GM19468 (cell line): ENCODE results near the gene TFPT.
"Not testable (repeated sequence)": the region's sequence is repeated elsewhere in the genome, so short reads cannot be mapped to it uniquely, and the experiment has no call there.

Experiments used
- ATAC-seq: cut with Tn5 transposase; IDR thresholded peaks from one replicate; pipeline ENCODE4 v1.9.1; 2021; ENCODE audit warnings: mild to moderate bottlenecking, moderate library complexity, moderate number of reproducible peaks; ENCODE audit not compliant: unreplicated experiment; ENCODE audit errors: extremely low read depth

Gene TFPT

GRCh38 chr19:54125713-54126112 lies 10.3 kb upstream of the TFPT start:
- no peak for ATAC-seq

DNA sequence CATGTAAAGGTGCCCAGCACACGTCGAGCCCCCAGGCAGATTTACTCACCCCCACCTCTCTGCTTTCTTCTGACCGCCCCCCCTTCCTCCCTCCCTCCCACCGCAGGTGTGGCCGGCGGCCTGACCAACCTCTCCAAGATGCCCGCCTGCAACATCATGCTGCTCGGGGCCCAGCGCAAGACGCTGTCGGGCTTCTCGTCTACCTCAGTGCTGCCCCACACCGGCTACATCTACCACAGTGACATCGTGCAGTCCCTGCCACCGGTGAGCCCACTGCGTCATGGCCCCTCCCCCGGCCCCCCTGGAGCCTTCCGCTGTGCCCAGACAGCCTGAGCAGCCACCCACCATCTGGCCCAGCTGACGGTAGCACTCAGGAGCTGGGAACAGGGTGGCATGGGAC lies 8.9 kb upstream of the TFPT start:
- ATAC-seq, result no peak

DNA sequence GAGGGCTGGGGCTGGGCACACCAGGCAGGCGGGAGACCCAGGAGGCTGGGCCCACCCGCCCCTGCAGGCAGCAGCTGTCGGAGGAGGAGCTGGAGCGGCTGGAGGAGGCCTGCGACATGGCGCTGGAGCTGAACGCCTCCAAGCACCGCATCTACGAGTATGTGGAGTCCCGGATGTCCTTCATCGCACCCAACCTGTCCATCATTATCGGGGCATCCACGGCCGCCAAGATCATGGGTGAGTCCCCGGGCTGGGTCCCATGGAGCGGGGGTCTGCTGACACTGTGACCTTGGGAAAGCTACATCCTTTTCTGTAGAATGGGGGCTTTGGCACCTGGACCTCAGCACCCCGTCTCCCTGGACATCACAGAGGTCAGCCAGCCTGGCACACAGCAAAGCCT lies 8.2 kb upstream of the TFPT start:
- ATAC-seq, result no peak

- ATAC-seq, result no peak
Observed at GRCh38 chr19:54121259-54121658, 5.8 kb upstream of the TFPT start.

- no peak for ATAC-seq
Observed at GRCh38 chr19:54114340-54115108, 933 bp downstream of the TFPT start.

- no peak for ATAC-seq
Observed at GRCh38 chr19:54109651-54110050, 5.8 kb downstream of the TFPT start.

DNA sequence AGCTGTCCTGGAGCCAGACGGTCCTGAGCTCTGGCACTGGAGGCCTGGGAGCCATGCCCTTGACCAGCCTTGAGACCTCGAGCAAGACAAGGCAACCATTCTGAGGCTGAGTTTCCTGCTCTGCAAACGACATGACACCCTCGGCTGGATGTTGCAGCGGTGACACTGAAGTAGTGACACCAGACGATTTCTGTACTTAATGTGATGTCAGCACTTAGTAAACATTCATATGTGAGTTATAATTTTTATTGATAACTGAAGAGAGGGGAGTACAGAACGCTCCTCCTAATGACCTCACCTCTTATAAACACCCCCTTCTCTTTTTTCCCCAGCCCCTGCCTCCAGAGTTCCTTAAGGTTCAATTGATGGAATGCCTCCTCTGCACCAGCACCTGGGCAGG lies 7.0 kb downstream of the TFPT start:
- ATAC-seq, result no peak

DNA sequence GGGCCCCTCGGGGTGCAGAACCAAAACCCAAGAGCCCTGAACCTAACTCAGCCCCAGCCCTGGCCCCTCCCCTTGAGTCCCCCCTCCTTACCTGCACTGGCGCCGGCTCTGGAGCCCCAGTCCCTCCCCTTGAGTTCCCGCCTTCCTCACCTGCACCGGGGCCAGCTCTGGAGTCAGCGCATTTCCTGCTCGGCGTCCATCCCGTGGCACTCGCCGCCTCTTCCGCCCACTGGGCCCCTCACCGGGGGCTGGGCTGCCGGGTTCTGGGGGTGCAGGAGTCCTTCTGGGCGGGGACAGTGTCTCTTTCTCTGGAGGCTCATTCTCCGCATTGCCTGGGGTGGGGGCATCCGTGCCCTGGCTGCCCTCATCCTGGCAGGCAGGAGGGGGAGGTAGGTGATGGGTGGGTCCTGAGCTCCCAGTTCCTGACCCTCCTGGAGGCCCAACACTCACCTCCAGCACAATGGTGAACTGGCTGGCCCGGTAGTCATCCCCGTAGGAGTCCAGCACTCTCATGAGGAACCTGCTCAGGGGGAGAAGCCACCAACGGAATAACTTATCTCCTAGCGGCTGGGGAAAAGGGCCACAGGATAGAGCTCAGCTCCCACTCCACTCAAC lies 7.5 kb downstream of the TFPT start:
- ATAC-seq, result no peak

- no peak for ATAC-seq
Observed at GRCh38 chr19:54106716-54107115, 8.7 kb downstream of the TFPT start.

DNA sequence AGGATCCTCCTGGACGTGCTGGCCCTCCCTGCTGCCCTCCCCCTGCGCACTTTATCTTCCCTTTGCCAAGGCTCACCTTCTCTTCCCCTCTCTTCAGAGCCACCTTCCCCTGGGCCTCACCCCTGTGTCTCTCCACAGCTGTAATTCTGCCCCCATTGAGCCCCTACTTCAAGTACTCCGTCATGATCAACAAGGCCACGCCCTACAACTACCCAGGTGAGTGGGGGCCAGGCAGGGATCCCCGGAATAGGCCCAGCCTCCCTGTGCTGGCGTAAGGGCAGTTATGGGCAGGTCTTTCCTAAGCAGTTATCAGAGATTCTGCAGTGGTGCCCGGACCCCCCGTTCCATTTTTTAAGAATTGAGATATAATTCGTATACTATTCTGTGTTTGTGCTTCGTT lies 9.7 kb downstream of the TFPT start:
- ATAC-seq, result no peak

DNA sequence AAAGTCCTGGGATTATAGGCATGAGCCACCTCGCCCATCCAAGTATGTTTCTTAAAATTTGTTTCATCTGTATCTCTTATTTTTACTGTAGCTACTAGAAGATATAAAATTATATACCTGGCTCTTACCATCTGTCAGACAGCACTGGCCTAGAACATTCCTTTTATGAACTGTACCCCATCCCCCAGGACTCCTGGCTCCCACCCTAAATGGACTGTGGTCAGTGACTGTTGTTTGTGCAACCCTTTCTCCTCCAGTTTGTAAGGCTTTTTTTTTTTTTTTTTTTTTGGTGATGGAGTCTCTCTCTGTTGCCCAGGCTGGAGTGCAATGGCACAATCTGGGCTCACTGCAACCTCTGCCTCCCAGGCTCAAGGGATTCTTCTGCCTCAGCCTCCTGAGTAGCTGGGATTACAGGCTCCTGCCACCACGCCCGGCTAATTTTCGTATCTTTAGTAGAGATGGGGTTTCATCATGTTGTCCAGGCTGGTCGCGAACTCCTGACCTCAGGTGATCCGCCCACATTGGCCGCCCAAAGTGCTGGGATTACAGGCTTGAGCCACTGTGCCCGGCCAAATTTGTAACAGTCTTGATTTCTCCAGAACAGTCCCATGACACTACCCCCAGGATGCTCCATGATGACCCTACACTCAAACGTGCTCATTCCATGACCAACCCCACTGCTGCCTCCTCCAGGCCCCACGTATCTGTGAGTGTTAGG lies 10.3 kb downstream of the TFPT start:
- ATAC-seq, result no peak

- peak; percentile 91 for ATAC-seq
Observed at GRCh38 chr19:54102421-54103169, 12.9 kb downstream of the TFPT start, which contains the start of gene NDUFA3. Gene NDUFA3, plus strand, starts transcription at chr19:54102855. Its CDS starts 24 bp downstream, at chr19:54102879.

GRCh38 chr19:54100561-54100960 lies 14.9 kb downstream of the TFPT start, which contains the start of gene OSCAR:
Gene OSCAR, minus strand, starts transcription at chr19:54100803. Its CDS starts 11 bp downstream, at chr19:54100792.
- no peak for ATAC-seq

DNA sequence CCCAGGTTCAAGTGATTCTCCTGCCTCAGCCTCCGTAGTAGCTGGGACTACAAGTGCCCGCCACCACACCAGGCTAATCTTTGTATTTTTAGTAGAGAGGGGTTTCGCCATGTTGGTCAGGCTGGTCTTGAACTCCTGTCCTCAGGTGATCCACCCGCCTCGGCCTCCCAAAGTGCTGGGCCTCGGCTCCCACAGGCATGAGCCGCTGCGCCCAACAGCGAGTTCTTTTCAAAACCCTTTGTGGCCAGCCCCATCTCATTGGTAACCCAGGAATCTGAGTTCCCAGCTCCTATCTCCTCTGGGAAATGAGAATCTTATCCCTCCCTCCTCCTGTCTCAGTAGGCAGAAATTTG lies 15.6 kb downstream of the TFPT start:
- not testable (repeated sequence) for ATAC-seq

DNA sequence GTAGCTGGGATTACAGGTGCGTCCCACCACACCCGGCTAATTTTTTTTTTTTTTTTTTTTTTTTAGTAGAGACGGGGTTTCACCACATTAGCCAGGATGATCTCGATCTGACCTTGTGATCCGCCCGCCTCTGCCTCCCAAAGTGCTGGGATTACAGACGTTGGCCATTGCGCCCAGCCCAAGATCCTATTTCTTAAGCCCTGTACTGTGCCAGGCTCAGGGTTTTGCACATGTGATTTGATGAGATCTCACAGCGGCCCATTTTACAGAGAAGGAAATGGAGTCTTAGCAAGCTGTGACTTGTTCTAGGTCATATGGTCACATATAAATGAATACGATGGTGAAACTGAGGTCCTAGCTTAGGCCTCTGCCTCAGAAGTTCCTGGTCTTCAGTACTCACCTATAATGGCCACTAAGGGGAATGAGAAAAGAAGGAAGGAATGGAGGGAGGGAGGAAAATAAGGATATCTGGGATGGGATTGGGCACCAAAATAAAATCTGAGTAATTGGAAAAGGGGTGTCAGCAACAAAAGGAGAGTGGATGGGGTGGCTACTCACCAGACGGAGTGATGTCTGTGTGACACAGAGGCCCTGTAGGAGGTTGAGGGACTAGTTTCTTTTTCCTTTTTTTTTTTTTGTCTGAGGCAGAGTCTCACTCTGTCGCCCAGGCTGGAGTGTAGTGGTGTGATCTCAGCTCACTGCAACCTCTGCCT lies 16.1 kb downstream of the TFPT start:
- ATAC-seq, result no peak

- ATAC-seq, result no peak
Observed at GRCh38 chr19:54096617-54097106, 18.8 kb downstream of the TFPT start.

DNA sequence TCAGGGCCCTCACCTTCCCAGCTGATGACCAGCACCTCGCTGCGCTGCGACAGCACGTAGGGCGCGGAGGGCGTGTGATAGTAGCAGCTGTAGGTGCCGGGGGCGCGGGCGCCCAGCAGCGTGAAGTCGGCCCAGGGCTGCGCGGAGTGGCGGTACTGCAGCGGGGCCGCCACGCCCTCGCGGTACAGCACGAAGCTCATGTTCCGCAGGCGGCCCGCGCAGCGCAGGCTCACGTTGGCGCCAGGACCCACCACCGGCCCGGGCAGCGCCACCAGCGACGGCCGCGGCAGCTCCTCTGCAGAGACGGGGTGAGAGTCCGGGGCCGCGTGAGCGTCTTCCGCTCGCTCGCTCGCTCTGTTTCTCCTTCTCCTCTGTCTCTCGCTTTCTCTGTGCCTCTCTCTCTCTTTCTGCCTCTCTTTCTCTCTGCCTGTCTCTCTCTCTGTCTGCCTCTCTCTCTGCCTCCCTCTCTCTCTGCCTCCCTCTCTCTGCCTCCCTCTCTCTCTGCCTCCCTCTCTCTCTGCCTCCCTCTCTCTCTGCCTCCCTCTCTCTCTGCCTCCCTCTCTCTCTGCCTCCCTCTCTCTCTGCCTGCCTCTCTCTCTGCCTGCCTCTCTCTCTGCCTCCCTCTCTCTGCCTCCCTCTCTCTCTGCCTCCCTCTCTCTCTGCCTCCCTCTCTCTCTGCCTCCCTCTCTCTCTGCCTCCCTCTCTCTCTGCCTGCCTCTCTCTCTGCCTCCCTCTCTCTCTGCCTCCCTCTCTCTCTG lies 19.4 kb downstream of the TFPT start:
- not testable (repeated sequence) for ATAC-seq

- no peak for ATAC-seq
Observed at GRCh38 chr19:54095136-54095858, 20.2 kb downstream of the TFPT start.
